GM20000 (cell line): ENCODE data around the gene CHMP5.

Experiments
- DNase-seq: peaks from one replicate; pipeline ENCODE4 v3.0.0; 2012; ENCODE audit warnings: low spot score
- CTCF ChIP-seq: IDR thresholded peaks from 2 replicates; pipeline ENCODE4 v1.5.1; 2012; ENCODE audit warnings: mild to moderate bottlenecking, control low read depth; ENCODE audit errors: extremely low read depth, missing control alignments

Gene CHMP5

GRCh38 chr9:33244137-33244784 lies 20.6 kb upstream of the CHMP5 start:
- DNase-seq = no peak
- TF ChIP-seq CTCF = no peak

GRCh38 chr9:33245341-33245740 lies 19.5 kb upstream of the CHMP5 start:
- no peak for DNase-seq
- no peak for TF ChIP-seq CTCF

- no peak for DNase-seq
- TF ChIP-seq CTCF = no peak
These were observed 18.5 kb upstream of the CHMP5 start for GRCh38 chr9:33246269-33246860.

GRCh38 chr9:33248606-33249005 lies 16.2 kb upstream of the CHMP5 start:
- no peak for TF ChIP-seq CTCF
- no peak for DNase-seq

GRCh38 chr9:33249087-33249658 lies 15.7 kb upstream of the CHMP5 start:
- peak; percentile 22 for DNase-seq

GRCh38 chr9:33249983-33250382 lies 14.9 kb upstream of the CHMP5 start:
- no peak for DNase-seq
- no peak for TF ChIP-seq CTCF

More at GRCh38 chr9:33249087-33249658, 15.7 kb upstream of the CHMP5 start:
- TF ChIP-seq CTCF = no peak

- DNase-seq = no peak
- no peak for TF ChIP-seq CTCF
These were observed 14.3 kb upstream of the CHMP5 start for GRCh38 chr9:33250458-33250995.
